Mucosa of descending colon (tissue), 3 donors: ENCODE measurements around the gene CD177. TPM values are rescaled to one million over a fixed set of nuclear protein-coding genes. Genes with fewer than 3 reads are reported as not detected.
A peak's percentile ranks its signal among the peaks of the same experiment; 100 is the strongest.
"Not testable (repeated sequence)": the region's sequence is repeated elsewhere in the genome, so short reads cannot be mapped to it uniquely, and the experiment has no call there.

ENCODE experiments used
- ATAC-seq: fragments of 200-7000 bp; cut with Tn5 transposase; one replicate; pipeline ENCODE4 v1.9.1; 2020; ENCODE audit warnings: mild to moderate bottlenecking, moderate library complexity
- DNase-seq, 3 donors: peaks; one replicate each; pipeline ENCODE4 v3.0.0-alpha.2; 2020
- H3K36me3 ChIP-seq: fragments of 200-600 bp; one replicate; pipeline ENCODE4 v1.8.0; 2021; ENCODE audit warnings: low read depth, mild to moderate bottlenecking
- H3K4me1 ChIP-seq: fragments of 200-600 bp; one replicate; pipeline ENCODE4 v1.8.0; 2021; ENCODE audit warnings: low read depth, mild to moderate bottlenecking
- H3K4me3 ChIP-seq: fragments of 200-600 bp; one replicate; pipeline ENCODE4 v1.8.0; 2021; ENCODE audit warnings: mild to moderate bottlenecking
- H3K9me3 ChIP-seq: fragments of 200-600 bp; one replicate; pipeline ENCODE4 v1.8.0; 2021; ENCODE audit warnings: mild to moderate bottlenecking
- intact Hi-C, 2 donors: fragments of 100-400 bp; cut with DNase I in 1 of 2; cut with micrococcal nuclease in 1 of 2; formaldehyde crosslinking; loops; one replicate each; pipeline versions ENCODE4 v1.11.0 to v1.11.1; 2022; cut with DNase I, micrococcal nuclease
- total RNA-seq, 3 donors: library from RNA; stranded (reverse); fragmentation: NEBNext Ultra II Directional in 2 of 3; extraction: Animal tissue kit (Norgen Biotek cat#: 25700) in 2 of 3; gene quantifications; one replicate each; pipeline versions ENCODE4 v1.2.1 to v1.2.4, GENCODE V29; 2021 to 2023
- TF ChIP-seq, protein P1 (sequence below): fragments of 200-600 bp; IDR thresholded peaks from one replicate; pipeline ENCODE4 v1.8.0; 2022; ENCODE audit warnings: antibody characterized with exemption, mild to moderate bottlenecking
- donor health status: DM: no; HTN: no; CAD: no; lungs with moderate emphysema.
- donor health status: DM: no; HTN: no; CAD: no.
- donor health status: DM: no; HTN: yes; CAD: no.

CD177 gene
- total RNA-seq, 3 donors from 2014 or later, result 202 to 349 (median 232) TPM

DNA sequence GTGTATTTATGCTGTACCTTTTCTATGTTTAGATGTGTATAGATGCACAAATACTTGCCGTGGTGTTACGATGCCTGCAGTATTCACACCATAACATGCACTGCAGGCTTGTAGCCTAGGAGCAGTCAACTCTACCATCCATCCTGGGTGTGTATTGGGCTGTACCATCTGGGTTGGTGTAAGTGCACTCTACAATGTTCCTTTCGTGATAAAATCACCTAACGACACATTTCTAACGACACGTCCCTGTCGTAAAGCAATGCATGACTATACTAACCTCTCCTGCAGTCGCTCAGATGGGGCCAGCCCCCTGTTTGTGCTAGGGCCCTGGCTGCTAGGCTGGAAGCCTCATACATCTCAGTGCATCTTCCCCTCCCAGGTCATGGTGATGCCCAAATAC lies 18.4 kb downstream of the CD177 start:
- DNase-seq, result no peak
- no peaks in the 10 kb centered on the region for H3K36me3 ChIP-seq
- no peak for ATAC-seq
- intact Hi-C loops, result no loop called here
- H3K9me3 ChIP-seq, result no peaks in the 10 kb centered on the region
- H3K4me1 ChIP-seq, result no peaks in the 10 kb centered on the region
- H3K4me3 ChIP-seq, result no peak overlapping the region
- TF ChIP-seq, protein P1, sequence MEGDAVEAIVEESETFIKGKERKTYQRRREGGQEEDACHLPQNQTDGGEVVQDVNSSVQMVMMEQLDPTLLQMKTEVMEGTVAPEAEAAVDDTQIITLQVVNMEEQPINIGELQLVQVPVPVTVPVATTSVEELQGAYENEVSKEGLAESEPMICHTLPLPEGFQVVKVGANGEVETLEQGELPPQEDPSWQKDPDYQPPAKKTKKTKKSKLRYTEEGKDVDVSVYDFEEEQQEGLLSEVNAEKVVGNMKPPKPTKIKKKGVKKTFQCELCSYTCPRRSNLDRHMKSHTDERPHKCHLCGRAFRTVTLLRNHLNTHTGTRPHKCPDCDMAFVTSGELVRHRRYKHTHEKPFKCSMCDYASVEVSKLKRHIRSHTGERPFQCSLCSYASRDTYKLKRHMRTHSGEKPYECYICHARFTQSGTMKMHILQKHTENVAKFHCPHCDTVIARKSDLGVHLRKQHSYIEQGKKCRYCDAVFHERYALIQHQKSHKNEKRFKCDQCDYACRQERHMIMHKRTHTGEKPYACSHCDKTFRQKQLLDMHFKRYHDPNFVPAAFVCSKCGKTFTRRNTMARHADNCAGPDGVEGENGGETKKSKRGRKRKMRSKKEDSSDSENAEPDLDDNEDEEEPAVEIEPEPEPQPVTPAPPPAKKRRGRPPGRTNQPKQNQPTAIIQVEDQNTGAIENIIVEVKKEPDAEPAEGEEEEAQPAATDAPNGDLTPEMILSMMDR, result no peak

DNA sequence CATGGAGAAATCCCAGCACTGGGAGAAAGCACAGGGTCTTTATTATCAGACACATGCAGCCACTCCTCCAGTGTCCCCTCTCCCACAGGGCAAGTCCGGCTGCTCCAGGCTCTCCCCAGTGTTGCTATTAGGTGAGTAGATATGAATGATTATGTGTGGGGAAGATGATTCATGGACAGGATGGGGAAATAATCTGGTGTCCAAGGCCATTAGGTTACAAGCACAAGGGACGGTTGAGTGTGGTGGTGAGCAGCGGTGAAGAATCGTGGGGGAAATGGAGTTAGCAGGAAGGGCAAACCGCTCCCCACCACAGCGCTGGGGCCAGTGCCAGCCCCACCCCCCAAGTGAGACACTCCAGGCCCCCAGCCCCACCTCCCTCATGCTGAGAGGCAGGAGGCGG lies 19.0 kb downstream of the CD177 start:
- intact Hi-C loops, result no loop called here
- Histone ChIP-seq H3K9me3 (no peaks in the 10 kb centered on the region), H3K36me3 (no peaks in the 10 kb centered on the region), H3K4me3 (no peak overlapping the region), H3K4me1 (no peaks in the 10 kb centered on the region)
- no peak for ATAC-seq
- DNase-seq, result no peak
- TF ChIP-seq, protein P1, result no peak

DNA sequence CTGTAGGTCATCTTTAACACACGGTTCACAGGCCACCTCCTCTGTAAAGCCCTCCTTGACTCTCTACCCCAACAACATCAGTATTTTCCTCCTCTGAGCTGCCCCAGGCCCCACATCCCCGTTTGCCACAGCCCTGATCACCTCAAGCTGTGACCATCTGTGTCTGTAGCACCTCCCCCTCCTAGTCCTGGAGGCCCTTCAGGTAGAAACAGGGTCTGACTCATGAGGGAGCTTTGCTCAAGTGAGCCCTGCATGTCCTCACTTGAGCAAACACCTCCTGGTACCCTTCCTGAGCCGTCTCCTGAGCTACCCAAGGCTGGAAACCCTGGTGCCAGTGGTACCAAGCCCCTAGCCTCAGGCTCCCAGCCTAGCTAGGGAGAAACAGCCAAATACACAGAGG lies 24.1 kb downstream of the CD177 start:
- H3K36me3 ChIP-seq, H3K9me3 ChIP-seq, H3K4me3 ChIP-seq, DNase-seq, ATAC-seq, intact Hi-C loops, H3K4me1 ChIP-seq: not testable (repeated sequence)

DNA sequence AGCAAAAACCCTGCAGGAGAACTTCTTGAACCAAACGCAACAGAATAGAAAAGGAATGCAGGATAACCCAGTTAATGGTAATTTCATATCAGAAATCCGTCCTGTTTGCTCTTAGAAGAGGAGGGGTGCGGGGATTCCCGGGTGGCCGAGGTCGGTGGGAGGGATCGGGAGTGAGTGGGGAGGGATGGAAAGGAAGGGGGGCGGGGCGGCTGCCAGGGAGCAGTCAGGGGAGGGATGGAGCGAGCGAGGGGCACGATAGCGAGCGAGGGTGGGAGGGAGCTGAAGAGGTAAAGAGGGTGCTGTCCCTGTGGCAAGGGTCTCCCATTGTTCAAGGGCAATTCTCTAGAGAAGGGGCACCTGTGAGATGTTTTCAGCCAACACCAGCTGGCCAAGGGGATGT lies 26.5 kb downstream of the CD177 start:
- intact Hi-C loops, result no loop called here
- H3K36me3 ChIP-seq, result no peaks in the 10 kb centered on the region
- TF ChIP-seq, protein P1, result no peak
- no peak overlapping the region for H3K4me3 ChIP-seq
- no peaks in the 10 kb centered on the region for H3K9me3 ChIP-seq
- ATAC-seq (no peak), DNase-seq (no peak)
- peaks cover 6% of the 10 kb centered on the region for H3K4me1 ChIP-seq

DNA sequence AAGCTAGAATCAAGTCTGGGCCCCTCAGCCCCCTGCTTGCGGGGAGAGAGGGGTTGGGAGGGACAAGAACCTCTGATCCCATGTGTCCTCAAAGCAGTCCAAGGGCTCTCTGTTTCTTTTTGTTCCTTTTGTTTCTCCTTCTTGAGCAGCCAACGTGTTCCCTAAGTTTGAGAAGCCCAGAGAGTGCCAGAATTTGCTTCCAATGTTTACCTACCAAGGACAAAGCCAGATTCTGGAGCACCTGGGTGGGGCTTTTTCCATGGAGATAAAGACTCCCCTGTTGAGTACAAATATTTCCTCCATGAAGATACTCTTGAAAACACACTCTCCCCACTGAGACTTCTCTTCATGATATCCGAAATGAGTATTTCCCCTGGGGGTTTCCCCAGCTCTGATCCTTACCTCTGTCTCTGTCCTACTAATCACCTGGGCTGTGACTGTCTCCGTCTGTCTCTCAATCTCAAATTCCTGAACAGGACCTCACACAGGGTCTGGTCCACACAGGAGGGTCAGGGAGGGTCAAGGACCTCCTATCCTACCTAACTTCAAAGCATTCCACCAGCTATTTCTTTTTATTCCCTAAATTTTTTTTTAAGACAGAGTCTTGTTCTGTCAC lies 27.4 kb downstream of the CD177 start:
- intact Hi-C loops, result no loop called here
- peak; percentile 17 for ATAC-seq
- Histone ChIP-seq H3K4me1 (peaks cover 6% of the 10 kb centered on the region), H3K4me3 (no peak overlapping the region), H3K9me3 (no peaks in the 10 kb centered on the region), H3K36me3 (no peaks in the 10 kb centered on the region)
- no peak for DNase-seq
- TF ChIP-seq, protein P1, result no peak

DNA sequence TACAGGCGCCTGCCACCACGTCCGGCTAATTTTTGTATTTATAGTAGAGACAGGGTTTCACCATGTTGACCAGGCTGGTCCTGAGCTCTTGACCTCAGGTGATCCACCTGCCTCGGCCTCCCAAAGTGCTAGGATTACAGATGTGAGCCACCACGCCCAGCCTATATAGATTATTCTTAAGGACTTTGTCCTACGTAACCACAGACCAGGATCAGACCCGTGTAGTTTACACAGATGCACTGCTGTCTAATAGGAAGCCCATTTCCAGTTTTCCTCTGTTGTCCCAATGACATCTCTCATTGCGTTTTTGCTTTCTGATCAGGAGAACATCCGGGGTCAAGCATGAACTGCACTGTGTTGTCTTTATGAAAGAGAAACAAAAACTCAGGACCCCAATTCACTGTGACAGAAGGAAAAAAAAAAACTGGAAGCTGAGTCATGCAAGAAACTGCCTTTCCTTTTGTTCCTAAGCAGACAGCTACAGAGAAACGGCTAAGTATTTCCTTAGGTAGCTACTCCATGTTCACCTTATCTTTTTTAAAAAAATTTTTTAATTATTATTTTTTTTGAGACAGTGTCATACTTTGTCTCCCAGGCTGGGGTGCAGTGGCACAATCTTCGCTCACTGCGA lies 29.2 kb downstream of the CD177 start:
- H3K4me1 ChIP-seq, H3K4me3 ChIP-seq, intact Hi-C loops, H3K36me3 ChIP-seq, H3K9me3 ChIP-seq: not testable (repeated sequence)
- ATAC-seq (peak; percentile 82), DNase-seq (peak in 1 of 3 donors; percentile 45)

DNA sequence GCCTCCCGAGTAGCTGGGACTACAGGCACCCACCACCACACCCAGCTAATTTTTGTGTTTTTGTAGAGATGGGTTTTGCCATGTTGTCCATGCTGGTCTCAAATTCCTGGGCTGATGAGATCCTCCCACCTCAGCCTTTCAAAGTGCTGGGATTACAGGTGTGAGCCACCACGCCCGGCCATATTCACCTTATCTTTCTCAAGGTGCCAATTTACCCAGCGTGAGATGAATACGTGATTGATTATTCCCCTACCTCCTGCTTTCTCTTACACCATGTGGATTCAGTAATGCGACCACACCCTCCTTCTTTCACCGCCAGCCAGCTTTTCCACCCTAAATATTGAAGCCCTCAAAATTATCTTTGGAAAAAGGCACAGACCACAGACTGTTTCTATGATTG lies 29.8 kb downstream of the CD177 start:
- H3K36me3 ChIP-seq, H3K4me1 ChIP-seq, H3K9me3 ChIP-seq, H3K4me3 ChIP-seq, intact Hi-C loops: not testable (repeated sequence)
- peak in 1 of 3 donors; percentile 24 for DNase-seq
- ATAC-seq, result peak; percentile 83

DNA sequence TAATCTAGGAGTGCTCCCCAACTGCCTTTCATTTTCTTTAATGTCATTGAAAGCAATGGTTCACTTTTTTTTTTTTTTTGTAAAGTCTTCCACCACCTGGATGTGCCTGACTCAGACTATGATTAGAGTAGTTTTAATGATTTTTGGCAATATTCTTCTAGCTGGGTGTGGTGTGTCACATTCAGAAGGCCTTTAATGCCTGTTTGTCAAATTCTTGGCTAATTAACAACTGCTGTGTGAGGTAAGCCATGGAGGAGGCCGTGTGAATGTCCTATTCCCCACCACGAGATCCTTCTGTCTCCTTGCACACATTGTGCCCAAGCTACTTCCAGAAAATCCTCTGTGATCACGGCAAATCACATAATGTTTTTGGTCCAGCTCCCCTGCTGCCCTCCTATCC lies 30.3 kb downstream of the CD177 start:
- H3K4me1 ChIP-seq, H3K9me3 ChIP-seq, DNase-seq, H3K36me3 ChIP-seq, H3K4me3 ChIP-seq, ATAC-seq, intact Hi-C loops: not testable (repeated sequence)

DNA sequence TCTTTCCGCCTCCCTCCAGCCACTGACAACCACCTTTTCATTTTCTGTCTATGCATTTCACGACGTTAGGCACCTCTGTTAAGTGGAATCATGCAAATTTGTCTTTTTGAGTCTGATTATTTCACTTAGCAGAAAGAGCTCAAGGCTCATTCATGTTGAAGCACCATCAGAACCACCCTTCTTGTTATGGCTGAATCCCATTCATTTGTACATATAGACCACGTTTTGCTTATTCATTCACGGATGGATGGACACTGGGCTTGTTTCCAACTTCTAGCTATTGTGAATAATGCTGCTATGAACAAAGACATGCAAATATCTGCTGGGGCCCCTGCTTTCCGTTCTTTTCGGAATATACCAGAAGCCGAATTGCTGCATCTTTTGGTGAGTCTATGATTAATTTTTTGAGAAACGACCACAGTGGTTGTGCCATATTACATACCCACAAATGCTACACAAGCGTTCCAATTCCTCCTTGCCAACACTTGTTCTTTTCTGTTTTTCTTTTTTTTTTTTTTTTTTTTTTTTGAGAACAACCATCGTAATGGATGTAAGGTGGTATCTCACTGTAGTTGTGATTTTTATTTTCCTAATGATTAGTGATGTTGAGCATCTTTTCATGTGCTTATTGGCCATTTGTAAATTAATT lies 37.5 kb downstream of the CD177 start:
- H3K36me3 ChIP-seq, intact Hi-C loops, H3K4me3 ChIP-seq, DNase-seq, ATAC-seq, H3K9me3 ChIP-seq, H3K4me1 ChIP-seq: not testable (repeated sequence)

DNA sequence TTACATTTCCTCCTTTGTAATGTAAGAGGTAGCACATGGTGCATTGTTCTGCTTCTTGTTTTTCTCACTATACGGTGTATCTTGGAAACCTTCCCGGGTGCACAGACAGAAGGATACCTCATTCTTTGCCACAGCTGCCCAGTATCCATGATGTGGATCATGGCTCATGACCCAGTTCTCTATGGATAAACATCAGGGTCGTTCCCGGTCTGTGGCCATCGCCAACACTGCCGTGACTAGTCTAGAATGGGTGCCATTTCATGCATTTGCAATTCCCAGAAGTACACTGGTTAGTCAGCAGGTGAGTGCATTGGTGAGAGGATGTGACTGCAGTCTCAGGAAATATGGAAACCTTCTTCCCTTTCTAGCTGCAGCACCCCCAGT lies 38.1 kb downstream of the CD177 start:
- H3K9me3 ChIP-seq, H3K4me1 ChIP-seq, H3K36me3 ChIP-seq, intact Hi-C loops, ATAC-seq, H3K4me3 ChIP-seq, DNase-seq: not testable (repeated sequence)
